ENCODE data around the gene SLC25A48.

Gene SLC25A48

GRCh38 chr5:135887881-135888614, 53.6 kb downstream of the SLC25A48 start:
- no peak for TF ChIP-seq CTCF (IDR thresholded peaks at IDR 0.05)

GRCh38 chr5:135890296-135890695, 55.8 kb downstream of the SLC25A48 start:
- no peak for TF ChIP-seq CTCF (IDR thresholded peaks at IDR 0.05)

GRCh38 chr5:135890867-135891266, 56.4 kb downstream of the SLC25A48 start:
- no peak for TF ChIP-seq CTCF (IDR thresholded peaks at IDR 0.05)

- TF ChIP-seq CTCF (IDR thresholded peaks at IDR 0.05), result no peak
Observed at GRCh38 chr5:135891268-135891667, 56.8 kb downstream of the SLC25A48 start.

GRCh38 chr5:135891791-135892190, 57.3 kb downstream of the SLC25A48 start:
- TF ChIP-seq CTCF (IDR thresholded peaks at IDR 0.05), result no peak

- TF ChIP-seq CTCF (IDR thresholded peaks at IDR 0.05), result no peak
Observed at GRCh38 chr5:135894276-135894675, 59.8 kb downstream of the SLC25A48 start.

- TF ChIP-seq CTCF (IDR thresholded peaks at IDR 0.05), result no peak
Observed at GRCh38 chr5:135894789-135895188, 60.3 kb downstream of the SLC25A48 start.

Measured in LNCAP (cell line).